HCT116 (cell line): ENCODE data around the gene MED19. TPM values are rescaled to one million over a fixed set of nuclear protein-coding genes. Genes with fewer than 3 reads are reported as not detected.

Source experiments
- ATAC-seq: fragments of 200-7000 bp; cut with Tn5 transposase; 2 replicates; pipeline ENCODE4 v1.9.1; 2020; ENCODE audit warnings: mild to moderate bottlenecking, moderate library complexity
- Bru-seq: library from RNA; stranded (reverse); fragments of 400-500 nt; gene quantifications from one replicate; lab custom pipeline; 2021; lab: Mats Ljungman, UMichigan
- BruChase-seq, 2 experiments: library from RNA; stranded (reverse); fragments of 400-500 nt; gene quantifications; one replicate each; lab custom pipeline; 2021; lab: Mats Ljungman, UMichigan
- BruUV-seq: library from RNA; stranded (reverse); fragments of 400-500 nt; replicated peaks from 2 replicates; lab custom pipeline; 2021; lab: Mats Ljungman, UMichigan
- CTCF ChIA-PET: fragments of 300-600 bp; sonication (Branson Sonifier 250); formaldehyde crosslinking; loops from one replicate; lab custom pipeline; 2021; ENCODE audit warnings: antibody characterized with exemption; lab: Charles Lee
- POLR2A ChIA-PET: fragments of 300-600, 350-600 bp; sonication (Branson Sonifier 250); formaldehyde crosslinking; loops from one replicate; lab custom pipeline; 2021; ENCODE audit warnings: antibody characterized with exemption; lab: Charles Lee
- RAD21 ChIA-PET, 2 experiments: fragments of 300-600 bp; sonication (Branson Sonifier 250); formaldehyde crosslinking; loops; one replicate each; lab custom pipeline; 2023; ENCODE audit warnings: low total read pairs in 2 of 2; ENCODE audit not compliant: uncharacterized antibody in 2 of 2, unreplicated experiment in 2 of 2, low non-redundant PET in 1 of 2; lab: Charles Lee
- DNase-seq: peaks from one replicate; pipeline ENCODE4 v3.0.0-alpha.2; 2010; ENCODE audit warnings: low read depth, low spot score
- H2AFZ ChIP-seq: fragments of 200-600 bp; shearing (Covaris generic), sonication (generic); 2 replicates; pipeline ENCODE4 v1.6.1; 2017; ENCODE audit warnings: low read depth, mixed run types, mixed read lengths, antibody characterized with exemption, low read length; ENCODE audit not compliant: poor library complexity, severe bottlenecking
- H3K27ac ChIP-seq: 2 replicates; pipeline ENCODE4 v1.5.1; 2012; ENCODE audit warnings: low read depth, low read length
- H3K27me3 ChIP-seq: fragments of 200-600 bp; sonication (generic); 2 replicates; pipeline ENCODE4 v1.6.1; 2016; ENCODE audit warnings: mixed run types, low read length, mixed read lengths; ENCODE audit not compliant: insufficient read depth
- H3K36me3 ChIP-seq, 2 experiments: fragments of 200-500 bp in 1 of 2; fragments of 200-600 bp in 1 of 2; sonication (Bioruptor generic) in 1 of 2; sonication (generic) in 1 of 2; 2 replicates each; pipeline versions ENCODE4 v1.5.1 to v1.6.1; 2014 to 2016; ENCODE audit warnings: low read length in 2 of 2, inconsistent platforms in 1 of 2, mixed read lengths in 1 of 2, mixed run types in 1 of 2; ENCODE audit not compliant: insufficient read depth in 2 of 2, control insufficient read depth in 1 of 2
- H3K4me1 ChIP-seq, 2 experiments: fragments of 200-600 bp in 1 of 2; sonication (generic) in 1 of 2; 2 replicates each; pipeline versions ENCODE4 v1.5.1 to v1.6.1; 2012 to 2017; ENCODE audit warnings: low read length in 2 of 2, inconsistent platforms in 1 of 2, mild to moderate bottlenecking in 1 of 2, mixed read lengths in 1 of 2, mixed run types in 1 of 2, moderate library complexity in 1 of 2; ENCODE audit not compliant: insufficient read depth in 2 of 2, control insufficient read depth in 1 of 2
- H3K4me2 ChIP-seq: fragments of 200-600 bp; sonication (generic); 2 replicates; pipeline ENCODE4 v1.6.1; 2017; ENCODE audit warnings: mixed run types, low read length, mixed read lengths
- H3K4me3 ChIP-seq, 2 experiments: fragments of 200-600 bp in 1 of 2; sonication (generic) in 1 of 2; replicated peaks in 1 of 2; 2 replicates each; pipeline ENCODE4 v1.5.1; 2011 to 2016; ENCODE audit warnings: low read length in 2 of 2, control low read depth in 1 of 2, low read depth in 1 of 2, mild to moderate bottlenecking in 1 of 2, mixed read lengths in 1 of 2, mixed run types in 1 of 2
- H3K79me2 ChIP-seq: fragments of 200-600 bp; sonication (generic); 2 replicates; pipeline ENCODE4 v1.6.1; 2017; ENCODE audit warnings: mild to moderate bottlenecking, mixed run types, low read length, moderate library complexity, mixed read lengths; ENCODE audit not compliant: insufficient read depth
- H3K9ac ChIP-seq: fragments of 200-600 bp; sonication (generic); 2 replicates; pipeline ENCODE4 v1.6.1; 2016; ENCODE audit warnings: low read length, mixed read lengths
- H3K9me2 ChIP-seq: fragments of 200-600 bp; sonication (generic), shearing (Covaris generic); 2 replicates; pipeline ENCODE4 v1.6.1; 2017; ENCODE audit warnings: mixed run types, mild to moderate bottlenecking, moderate library complexity; ENCODE audit not compliant: insufficient read depth
- H3K9me3 ChIP-seq, 2 experiments: fragments of 200-500 bp in 1 of 2; fragments of 200-600 bp in 1 of 2; sonication (Bioruptor generic) in 1 of 2; sonication (generic) in 1 of 2; 2 replicates each; pipeline ENCODE4 v1.6.1; 2014 to 2017; ENCODE audit warnings: low read length in 2 of 2, mixed read lengths in 2 of 2, inconsistent platforms in 1 of 2, low read depth in 1 of 2, mild to moderate bottlenecking in 1 of 2, mixed run types in 1 of 2, moderate library complexity in 1 of 2; ENCODE audit not compliant: control insufficient read depth in 1 of 2, insufficient read depth in 1 of 2
- H4K20me1 ChIP-seq: fragments of 200-600 bp; sonication (generic), shearing (Covaris generic); 2 replicates; pipeline ENCODE4 v1.6.1; 2017; ENCODE audit warnings: mixed run types, mild to moderate bottlenecking, moderate library complexity; ENCODE audit not compliant: insufficient read depth
- CEBPB ChIP-seq: IDR thresholded peaks from 2 replicates; pipeline ENCODE4 v1.6.1; 2012; ENCODE audit warnings: low read depth
- EGR1 ChIP-seq: IDR thresholded peaks from 2 replicates; pipeline ENCODE4 v1.6.1; 2012; ENCODE audit warnings: low read depth
- ELF1 ChIP-seq: IDR thresholded peaks from 2 replicates; pipeline ENCODE4 v1.6.1; 2012; ENCODE audit warnings: low read depth, borderline replicate concordance
- EZH2 ChIP-seq: fragments of 200-600 bp; sonication (generic); IDR thresholded peaks from 2 replicates; pipeline ENCODE4 v1.6.1; 2017; ENCODE audit warnings: antibody characterized with exemption, mixed run types
- EZH2phosphoT487 ChIP-seq: fragments of 200-600 bp; IDR thresholded peaks from 2 replicates; pipeline ENCODE4 v1.6.1; 2018; ENCODE audit warnings: antibody characterized with exemption, borderline replicate concordance
- FOSL1 ChIP-seq: IDR thresholded peaks from 2 replicates; pipeline ENCODE4 v1.6.1; 2012; ENCODE audit warnings: low read depth
- JUND ChIP-seq: IDR thresholded peaks from 2 replicates; pipeline ENCODE4 v1.6.1; 2012
- MAX ChIP-seq: IDR thresholded peaks from 2 replicates; pipeline ENCODE4 v1.6.1; 2012
- POLR2A ChIP-seq: IDR thresholded peaks from 2 replicates; pipeline ENCODE4 v1.7.0; 2011; ENCODE audit warnings: borderline replicate concordance; ENCODE audit not compliant: insufficient read depth, insufficient read length; ENCODE audit errors: extremely low read depth
- POLR2AphosphoS5 ChIP-seq: IDR thresholded peaks from 2 replicates; pipeline ENCODE4 v1.6.1; 2011; ENCODE audit warnings: mild to moderate bottlenecking, low read depth, low read length, moderate library complexity
- REST ChIP-seq: IDR thresholded peaks from 2 replicates; pipeline ENCODE4 v1.6.1; 2012; ENCODE audit warnings: low read depth
- SIN3A ChIP-seq: IDR thresholded peaks from 2 replicates; pipeline ENCODE4 v1.6.1; 2012; ENCODE audit warnings: low read depth
- SP1 ChIP-seq: IDR thresholded peaks from 2 replicates; pipeline ENCODE4 v1.6.1; 2012; ENCODE audit warnings: low read depth
- SRF ChIP-seq: IDR thresholded peaks from 2 replicates; pipeline ENCODE4 v1.6.1; 2012; ENCODE audit warnings: low read depth
- TCF7L2 ChIP-seq: IDR thresholded peaks from 2 replicates; pipeline ENCODE4 v1.7.0; 2011; ENCODE audit warnings: borderline replicate concordance, inconsistent platforms; ENCODE audit not compliant: insufficient read depth, insufficient read length; ENCODE audit errors: extremely low read depth
- ZBTB33 ChIP-seq: IDR thresholded peaks from 2 replicates; pipeline ENCODE4 v1.6.1; 2011; ENCODE audit warnings: mild to moderate bottlenecking, low read length, moderate library complexity; ENCODE audit not compliant: insufficient replicate concordance; ENCODE audit errors: extremely low read depth
- ZFX ChIP-seq: fragments of 450-650 bp; IDR thresholded peaks from 2 replicates; pipeline ENCODE4 v1.6.1; 2017
- intact Hi-C: fragments of 100-400 bp; cut with micrococcal nuclease; formaldehyde crosslinking; loops from 2 replicates; pipeline ENCODE4 v1.10.0; 2022
- long read RNA-seq: library from polyadenylated mRNA; unstranded; transcript quantifications from one replicate; pipeline ENCODE4 v2.0.0, GENCODE V29; 2021; ENCODE audit not compliant: unreplicated experiment
- polyA plus RNA-seq: library from polyadenylated mRNA; unstranded; fragments of >200 nt; gene quantifications from 2 replicates; pipeline ENCODE4 v1.2.1, GENCODE V29; 2012; ENCODE audit warnings: missing spikeins
- total RNA-seq: library from RNA; stranded (reverse); gene quantifications from one replicate; pipeline ENCODE4 v1.2.1, GENCODE V29; 2021; ENCODE audit not compliant: unreplicated experiment
- TF ChIP-seq, protein P1 (sequence below): IDR thresholded peaks from 2 replicates; pipeline ENCODE4 v1.6.1; 2012

Gene MED19
- total RNA-seq (18.0 TPM), Bru-seq, nascent RNA (percentile 71 among the genes with signal in this experiment), BruChase-seq, experiment 1, labeled RNA remaining after a 6-hour chase (percentile 63 among the genes with signal in this experiment), BruChase-seq, experiment 2, labeled RNA remaining after a 2-hour chase (percentile 70 among the genes with signal in this experiment)
- 14.5 and 18.0 TPM in 2 replicates for polyA plus RNA-seq
- long read RNA-seq, transcript MED19-202 (5 exons, 1,203 nt), result major isoform, 39 of 47 reads
- long read RNA-seq, partial matches to known transcripts, result 7 of 47 reads
- long read RNA-seq, other reads (novel, unspliced or antisense), result 0 of 47 reads

DNA sequence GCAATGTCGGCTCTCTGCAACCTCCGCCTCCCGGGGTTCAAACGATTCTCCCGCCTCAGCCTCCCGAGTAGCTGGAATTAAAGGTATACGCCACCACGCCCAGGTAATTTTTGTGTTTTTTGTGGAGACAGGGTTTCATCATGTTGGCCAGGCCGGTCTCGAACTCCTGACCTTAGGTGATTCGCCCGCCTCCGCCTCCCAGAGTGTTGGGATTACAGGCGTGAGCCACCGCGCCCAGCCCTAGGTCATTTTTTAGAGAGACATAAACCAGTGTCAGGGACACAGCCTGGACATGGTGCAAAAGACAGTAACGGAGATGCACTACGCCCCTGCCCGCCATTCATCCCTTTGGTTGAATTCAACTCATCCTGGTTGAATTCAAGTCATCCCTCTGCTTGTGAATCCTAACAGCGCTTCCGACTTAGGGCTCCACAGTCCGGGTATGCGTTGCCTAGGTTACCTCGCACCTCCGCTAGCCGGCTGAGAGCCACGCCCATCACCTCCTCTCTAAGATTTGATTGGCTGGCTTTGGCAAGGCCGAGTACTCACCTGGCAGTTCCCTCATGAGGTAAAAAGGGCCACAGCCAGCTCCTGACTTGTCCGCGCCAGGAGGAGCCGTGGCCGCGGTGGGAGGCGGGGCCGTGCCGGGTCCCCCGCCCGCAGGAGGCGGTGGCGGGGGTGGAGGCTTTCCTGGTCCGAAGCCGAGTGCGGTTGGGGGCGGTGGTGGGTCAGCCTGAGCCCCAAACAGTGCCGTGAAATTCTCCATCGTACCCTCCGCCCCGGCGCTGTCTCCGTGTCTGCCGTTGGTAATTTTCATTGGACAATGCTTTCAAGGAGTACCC is at the start of gene MED19:
Gene MED19 (minus strand): TSS at position 802 of the 842 bp plus-strand sequence. CDS start 36 bp downstream, at position 766.
- no peaks in the 10 kb centered on the region for H3K36me3 ChIP-seq
- no peaks in the 10 kb centered on the region for H3K27me3 ChIP-seq
- H3K79me2 ChIP-seq, result peaks cover 63% of the 10 kb centered on the region
- peak within 1 kb of the TSS; percentile 91 to 98 for H3K4me3 ChIP-seq
- H3K9me3 ChIP-seq, result no peaks in the 10 kb centered on the region
- ChIA-PET POLR2A (interaction anchor here (0.7 to 2.0 kb wide), 9 partner anchors 10 to 291 kb away, joined by 3 to 8 read pairs (median 5); partner anchors contain the start of genes CTNND1 and SELENOH), CTCF (interaction anchor here (1.0 to 1.4 kb wide), 4 partner anchors 89 to 802 kb away, joined by 3 to 9 read pairs (median 3); no protein-coding TSS in a partner anchor), RAD21 (no interaction called here)
- peak within 1 kb of the TSS; percentile 86 for H3K27ac ChIP-seq
- BruUV-seq, result TSS peak; percentile 70
- H3K4me1 ChIP-seq, result peaks cover 18 to 22% of the 10 kb centered on the region in 2 experiments
- peak within 1 kb of the TSS; percentile 98 for H3K9ac ChIP-seq
- peak; percentile 80 for ATAC-seq
- peak within 1 kb of the TSS; percentile 78 for H3K4me2 ChIP-seq
- H2AFZ ChIP-seq, result no peak within 1 kb of the TSS
- no peaks in the 10 kb centered on the region for H3K9me2 ChIP-seq
- peak; percentile 94 for DNase-seq
- no peaks in the 10 kb centered on the region for H4K20me1 ChIP-seq
- intact Hi-C loops, result loop anchor here (1.0 to 5.0 kb wide), 4 partner anchors 30 to 866 kb away; partner anchors contain the start of genes LPXN, SELENOH, TIMM10 and ZFP91
- no peak for TF ChIP-seq SP1
- TF ChIP-seq ELF1, result no peak
- peak; percentile 60 for TF ChIP-seq MAX
- peak; percentile 16; the same call in 1 of the 2 replicates for TF ChIP-seq ZFX
- TF ChIP-seq SRF, result no peak
- no peak for TF ChIP-seq REST
- TF ChIP-seq, protein P1, sequence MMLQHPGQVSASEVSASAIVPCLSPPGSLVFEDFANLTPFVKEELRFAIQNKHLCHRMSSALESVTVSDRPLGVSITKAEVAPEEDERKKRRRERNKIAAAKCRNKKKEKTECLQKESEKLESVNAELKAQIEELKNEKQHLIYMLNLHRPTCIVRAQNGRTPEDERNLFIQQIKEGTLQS, result no peak
- 0 out of 2 replicates have a peak, but pooled peaks have one; percentile 44 for TF ChIP-seq POLR2AphosphoS5
- TF ChIP-seq EGR1, result 0 out of 2 replicates have a peak, but pooled peaks have one; percentile 77
- TF ChIP-seq CEBPB, result no peak
- TF ChIP-seq EZH2phosphoT487, result no peak
- TF ChIP-seq ZBTB33, result no peak
- no peak for TF ChIP-seq JUND
- TF ChIP-seq FOSL1, result no peak
- TF ChIP-seq SIN3A, result peak; percentile 64
- TF ChIP-seq EZH2, result no peak
- TF ChIP-seq TCF7L2, result no peak
- TF ChIP-seq POLR2A, result no peak
